ENCODE results near the gene TBXAS1. TPM values are rescaled to one million over a fixed set of nuclear protein-coding genes. Genes with fewer than 3 reads are reported as not detected.

TBXAS1 gene
- total and polyA plus RNA-seq, 4 donors: 4.1 to 22.4 (median 12.2) TPM

DNA sequence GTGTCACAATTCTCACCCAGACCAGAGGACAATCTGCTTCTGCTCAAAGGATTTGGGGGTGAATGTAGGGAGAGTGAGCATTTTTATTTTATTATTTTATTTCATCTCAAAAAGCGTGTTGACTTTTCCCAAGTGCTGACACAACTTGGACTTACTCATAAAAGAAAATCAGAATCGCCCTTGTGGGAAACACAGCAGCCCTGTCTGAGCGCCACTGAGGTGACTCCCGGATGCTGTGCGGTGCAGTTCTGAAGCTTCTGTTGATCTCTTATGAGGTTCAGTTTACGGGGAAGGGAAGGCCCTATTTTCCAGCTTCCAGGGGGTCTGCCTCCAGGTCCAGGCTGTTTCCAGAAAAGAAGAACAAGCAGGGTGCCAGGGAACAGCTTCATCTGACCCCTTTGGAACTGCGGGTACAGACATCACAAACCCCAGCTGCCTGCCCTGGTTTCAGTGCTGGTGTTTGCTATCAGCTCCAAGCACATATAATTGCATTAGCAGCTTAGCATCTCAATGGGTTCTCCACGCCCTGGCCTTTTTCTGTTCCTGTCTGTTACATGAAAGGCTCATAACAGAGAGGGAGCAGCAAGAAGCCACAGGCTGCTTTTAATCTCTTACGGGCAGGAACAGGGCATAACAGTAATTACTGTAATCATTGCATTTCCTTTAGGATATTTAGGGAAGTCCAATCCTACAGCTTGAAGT lies 181.3 kb downstream of the TBXAS1 start:
- Histone ChIP-seq H3K36me3 (ENCODE audit: control insufficient read depth in 4 of 4, insufficient read depth in 3 of 4, low read depth in 1 of 4, low read length in 3 of 4) (no peaks in the 10 kb centered on the region), H3K27ac (ENCODE audit: low read depth in 1 of 2, low read length in 2 of 2) (no peak overlapping the region), H3K9ac (ENCODE audit: low read depth in 1 of 2, low read length in 2 of 2) (no peak overlapping the region), H3K9me3 (ENCODE audit: control insufficient read depth in 4 of 4, low read length in 3 of 4) (no peaks in the 10 kb centered on the region), H3K27me3 (ENCODE audit: control insufficient read depth in 4 of 4, insufficient read depth in 4 of 4, low read length in 3 of 4) (no peaks in the 10 kb centered on the region), H3K4me3 (ENCODE audit: low read depth in 1 of 3, low read length in 3 of 3) (no peak overlapping the region), H3K4me1 (ENCODE audit: control insufficient read depth in 4 of 4, insufficient read depth in 4 of 4, low read length in 3 of 4) (peaks cover 3 to 8% (median 6%) of the 10 kb centered on the region in 4 donors)
- TF ChIP-seq FOXA1 (IDR thresholded peaks at IDR 0.05) (no peak), HNF4A (conservative IDR thresholded peaks at IDR 0.05) (no peak), SP1 (IDR thresholded peaks at IDR 0.05) (no peak), RAD21 (IDR thresholded peaks at IDR 0.05) (no peak), YY1 (IDR thresholded peaks at IDR 0.05) (no peak), RXRA (IDR thresholded peaks at IDR 0.05) (no peak), MAX (IDR thresholded peaks at IDR 0.05) (no peak), REST (IDR thresholded peaks at IDR 0.05) (no peak), GABPA (IDR thresholded peaks at IDR 0.05 in 1 of 2, conservative IDR thresholded peaks at IDR 0.05 in 1 of 2) (no peak), ZBTB33 (IDR thresholded peaks at IDR 0.05) (no peak), HNF4G (IDR thresholded peaks at IDR 0.05) (no peak)
- TF ChIP-seq, protein P1, sequence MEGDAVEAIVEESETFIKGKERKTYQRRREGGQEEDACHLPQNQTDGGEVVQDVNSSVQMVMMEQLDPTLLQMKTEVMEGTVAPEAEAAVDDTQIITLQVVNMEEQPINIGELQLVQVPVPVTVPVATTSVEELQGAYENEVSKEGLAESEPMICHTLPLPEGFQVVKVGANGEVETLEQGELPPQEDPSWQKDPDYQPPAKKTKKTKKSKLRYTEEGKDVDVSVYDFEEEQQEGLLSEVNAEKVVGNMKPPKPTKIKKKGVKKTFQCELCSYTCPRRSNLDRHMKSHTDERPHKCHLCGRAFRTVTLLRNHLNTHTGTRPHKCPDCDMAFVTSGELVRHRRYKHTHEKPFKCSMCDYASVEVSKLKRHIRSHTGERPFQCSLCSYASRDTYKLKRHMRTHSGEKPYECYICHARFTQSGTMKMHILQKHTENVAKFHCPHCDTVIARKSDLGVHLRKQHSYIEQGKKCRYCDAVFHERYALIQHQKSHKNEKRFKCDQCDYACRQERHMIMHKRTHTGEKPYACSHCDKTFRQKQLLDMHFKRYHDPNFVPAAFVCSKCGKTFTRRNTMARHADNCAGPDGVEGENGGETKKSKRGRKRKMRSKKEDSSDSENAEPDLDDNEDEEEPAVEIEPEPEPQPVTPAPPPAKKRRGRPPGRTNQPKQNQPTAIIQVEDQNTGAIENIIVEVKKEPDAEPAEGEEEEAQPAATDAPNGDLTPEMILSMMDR (IDR thresholded peaks at IDR 0.05; ENCODE audit: low read depth, low read length, missing input control): no peak
- DNase-seq (ENCODE audit: low spot score): no peak
- whole genome bisulfite sequencing: 94% methylated on average over 9 of the region's 9 CpGs

DNA sequence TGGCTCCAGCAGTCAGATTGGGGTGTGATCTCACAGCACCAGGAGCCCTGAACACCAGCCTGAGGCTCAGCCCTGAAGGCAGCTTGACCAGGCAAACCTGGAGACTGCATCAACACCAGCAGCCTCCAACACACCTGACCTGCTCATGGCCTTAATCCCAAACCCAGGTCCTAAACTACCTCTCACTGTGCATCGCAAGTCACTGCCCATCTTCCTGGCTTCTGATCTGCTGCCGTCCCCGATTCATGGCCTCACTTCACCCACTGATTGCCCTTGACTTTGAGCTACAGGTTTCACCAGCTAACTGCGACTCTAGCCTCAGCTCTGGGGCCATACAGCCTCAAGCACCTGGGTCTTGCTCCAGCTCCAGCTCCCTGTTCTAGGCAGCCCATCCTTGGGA lies 184.6 kb downstream of the TBXAS1 start:
- Histone ChIP-seq H3K9me3 (ENCODE audit: control insufficient read depth in 4 of 4, low read length in 3 of 4) (no peaks in the 10 kb centered on the region), H3K9ac (ENCODE audit: low read depth in 1 of 2, low read length in 2 of 2) (no peak overlapping the region), H3K27me3 (ENCODE audit: control insufficient read depth in 4 of 4, insufficient read depth in 4 of 4, low read length in 3 of 4) (no peaks in the 10 kb centered on the region), H3K27ac (ENCODE audit: low read depth in 1 of 2, low read length in 2 of 2) (no peak overlapping the region), H3K4me3 (ENCODE audit: low read depth in 1 of 3, low read length in 3 of 3) (no peak overlapping the region), H3K4me1 (ENCODE audit: control insufficient read depth in 4 of 4, insufficient read depth in 4 of 4, low read length in 3 of 4) (peaks cover 3 to 7% (median 6%) of the 10 kb centered on the region in 4 donors), H3K36me3 (ENCODE audit: control insufficient read depth in 4 of 4, insufficient read depth in 3 of 4, low read depth in 1 of 4, low read length in 3 of 4) (no peaks in the 10 kb centered on the region)
- 97% methylated on average over 4 of the region's 4 CpGs for WGBS
- no peak for DNase-seq (ENCODE audit: low spot score)
- no peak for TF ChIP-seq TAF1 (conservative IDR thresholded peaks at IDR 0.05)
- TF ChIP-seq FOXA2 (IDR thresholded peaks at IDR 0.05): no peak
- no peak for TF ChIP-seq REST (IDR thresholded peaks at IDR 0.05)
- no peak for TF ChIP-seq MAX (IDR thresholded peaks at IDR 0.05)
- no peak for TF ChIP-seq GABPA (IDR thresholded peaks at IDR 0.05 in 1 of 2, conservative IDR thresholded peaks at IDR 0.05 in 1 of 2)
- no peak for TF ChIP-seq HNF4G (IDR thresholded peaks at IDR 0.05)
- TF ChIP-seq, protein P2, sequence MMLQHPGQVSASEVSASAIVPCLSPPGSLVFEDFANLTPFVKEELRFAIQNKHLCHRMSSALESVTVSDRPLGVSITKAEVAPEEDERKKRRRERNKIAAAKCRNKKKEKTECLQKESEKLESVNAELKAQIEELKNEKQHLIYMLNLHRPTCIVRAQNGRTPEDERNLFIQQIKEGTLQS (IDR thresholded peaks at IDR 0.05): no peak
- TF ChIP-seq, protein P1 (IDR thresholded peaks at IDR 0.05; ENCODE audit: low read depth, low read length, missing input control): no peak
- no peak for TF ChIP-seq EGR1 (IDR thresholded peaks at IDR 0.05; ENCODE audit: low read depth in 2 of 2)
- no peak for TF ChIP-seq YY1 (IDR thresholded peaks at IDR 0.05)
- no peak for TF ChIP-seq NR2F2 (IDR thresholded peaks at IDR 0.05)

All from liver (tissue), 9 donors.